ENCODE data around the gene SDC4.

- TF ChIP-seq CTCF (IDR thresholded peaks at IDR 0.05; ENCODE audit: low read depth, low read length) (no peak), POLR2A (IDR thresholded peaks at IDR 0.05; ENCODE audit: extremely low read depth, insufficient read length) (no peak)
Observed at GRCh38 chr20:45358282-45359068, 10.3 kb upstream of the SDC4 start.
